Upper lobe of right lung (tissue), 1 donor: ENCODE data around the gene TMEM116. TPM values are rescaled to one million over a fixed set of nuclear protein-coding genes. Genes with fewer than 3 reads are reported as not detected.
"Not testable (repeated sequence)": the region's sequence is repeated elsewhere in the genome, so short reads cannot be mapped to it uniquely, and the experiment has no call there.

Experiments
- ATAC-seq: fragments of 200-7000 bp; cut with Tn5 transposase; one replicate; pipeline ENCODE4 v1.9.1; 2020; ENCODE audit warnings: mild to moderate bottlenecking, moderate library complexity
- DNase-seq: peaks from one replicate; pipeline ENCODE4 v3.0.0-alpha.2; 2020
- H3K27ac ChIP-seq: fragments of 200-600 bp; one replicate; pipeline ENCODE4 v1.8.0; 2022
- H3K27me3 ChIP-seq: fragments of 200-600 bp; one replicate; pipeline ENCODE4 v1.8.0; 2022; ENCODE audit warnings: mild to moderate bottlenecking
- H3K36me3 ChIP-seq: fragments of 200-600 bp; one replicate; pipeline ENCODE4 v1.8.0; 2022
- H3K4me1 ChIP-seq: fragments of 200-600 bp; one replicate; pipeline ENCODE4 v1.8.0; 2022
- H3K4me3 ChIP-seq: fragments of 200-600 bp; one replicate; pipeline ENCODE4 v1.8.0; 2022; ENCODE audit warnings: mild to moderate bottlenecking
- H3K9me3 ChIP-seq: fragments of 200-600 bp; one replicate; pipeline ENCODE4 v1.8.0; 2022
- CTCF ChIP-seq: fragments of 200-600 bp; IDR thresholded peaks from one replicate; pipeline ENCODE4 v1.8.0; 2022; ENCODE audit warnings: antibody characterized with exemption
- intact Hi-C: fragments of 100-400 bp; cut with DNase I; formaldehyde crosslinking; loops from one replicate; pipeline ENCODE4 v1.11.0; 2022
- total RNA-seq: library from RNA; stranded (reverse); fragmentation: NEBNext Ultra II Directional; extraction: Animal tissue kit (Norgen Biotek cat#: 25700); gene quantifications from one replicate; pipeline ENCODE4 v1.2.1, GENCODE V29; 2021
- donor health status: DM: no; HTN: yes; CAD: no; lungs with severe emphysema.

TMEM116 gene
- total RNA-seq, 1 donor from 2014 or later, result 23.4 TPM

- TF ChIP-seq CTCF, result no peak
- no peak for ATAC-seq
- Histone ChIP-seq H3K27ac (no peak overlapping the region), H3K27me3 (no peaks in the 10 kb centered on the region), H3K4me1 (no peaks in the 10 kb centered on the region), H3K36me3 (no peaks in the 10 kb centered on the region), H3K9me3 (no peaks in the 10 kb centered on the region), H3K4me3 (no peak overlapping the region)
- DNase-seq, result no peak
- intact Hi-C loops, result no loop called here
Measured at GRCh38 chr12:111954969-111955368, 58.0 kb downstream of the TMEM116 start.

- no peak for DNase-seq
- ATAC-seq, result no peak
- Histone ChIP-seq H3K4me1 (no peaks in the 10 kb centered on the region), H3K9me3 (no peaks in the 10 kb centered on the region), H3K27me3 (no peaks in the 10 kb centered on the region), H3K4me3 (no peak overlapping the region), H3K27ac (no peak overlapping the region), H3K36me3 (no peaks in the 10 kb centered on the region)
- intact Hi-C loops, result no loop called here
- no peak for TF ChIP-seq CTCF
Measured at GRCh38 chr12:111953455-111953854, 59.5 kb downstream of the TMEM116 start.

- H3K9me3 ChIP-seq, H3K4me1 ChIP-seq, intact Hi-C loops, H3K27me3 ChIP-seq, DNase-seq, H3K36me3 ChIP-seq, H3K4me3 ChIP-seq, H3K27ac ChIP-seq, ATAC-seq: not testable (repeated sequence)
Measured at GRCh38 chr12:111952084-111952787, 60.7 kb downstream of the TMEM116 start.

- H3K4me3 ChIP-seq, H3K27me3 ChIP-seq, ATAC-seq, DNase-seq, intact Hi-C loops, H3K4me1 ChIP-seq, H3K36me3 ChIP-seq, H3K27ac ChIP-seq, H3K9me3 ChIP-seq: not testable (repeated sequence)
Measured at GRCh38 chr12:111950961-111951676, 61.8 kb downstream of the TMEM116 start.

GRCh38 chr12:111943929-111944328 lies 69.0 kb downstream of the TMEM116 start:
- no peaks in the 10 kb centered on the region for H3K9me3 ChIP-seq
- no peaks in the 10 kb centered on the region for H3K36me3 ChIP-seq
- intact Hi-C loops, result no loop called here
- ATAC-seq (no peak), DNase-seq (no peak)
- no peak overlapping the region for H3K27ac ChIP-seq
- H3K4me1 ChIP-seq, result no peaks in the 10 kb centered on the region
- no peak overlapping the region for H3K4me3 ChIP-seq
- no peak for TF ChIP-seq CTCF
- no peaks in the 10 kb centered on the region for H3K27me3 ChIP-seq

- ATAC-seq (no peak), DNase-seq (no peak)
- intact Hi-C loops, result no loop called here
- H3K4me3 ChIP-seq, result no peak overlapping the region
- H3K4me1 ChIP-seq, result no peaks in the 10 kb centered on the region
- no peaks in the 10 kb centered on the region for H3K9me3 ChIP-seq
- H3K27ac ChIP-seq, result no peak overlapping the region
- H3K27me3 ChIP-seq, result no peaks in the 10 kb centered on the region
- no peak for TF ChIP-seq CTCF
- no peaks in the 10 kb centered on the region for H3K36me3 ChIP-seq
Measured at GRCh38 chr12:111942557-111942956, 70.4 kb downstream of the TMEM116 start.
